Measurements from ENCODE around the gene CHDH.

GRCh38 chr3:53892286-53892637 lies 46.0 kb upstream of the CHDH start:
- TF ChIP-seq EP300 (IDR thresholded peaks at IDR 0.05; ENCODE audit: borderline replicate concordance) (no peak), MAX (IDR thresholded peaks at IDR 0.05) (no peak), ZBTB7A (IDR thresholded peaks at IDR 0.05; ENCODE audit: low read depth) (no peak), EGR1 (IDR thresholded peaks at IDR 0.05) (no peak), CEBPB (IDR thresholded peaks at IDR 0.05) (no peak), NFIC (IDR thresholded peaks at IDR 0.05) (no peak), TCF12 (IDR thresholded peaks at IDR 0.05; ENCODE audit: low read depth) (no peak)
